ENCODE data around the gene CTSC.

Gene CTSC

GRCh38 chr11:88315015-88315414 is 22.5 kb downstream of the CTSC start:
- DNase-seq: no peak

DNA sequence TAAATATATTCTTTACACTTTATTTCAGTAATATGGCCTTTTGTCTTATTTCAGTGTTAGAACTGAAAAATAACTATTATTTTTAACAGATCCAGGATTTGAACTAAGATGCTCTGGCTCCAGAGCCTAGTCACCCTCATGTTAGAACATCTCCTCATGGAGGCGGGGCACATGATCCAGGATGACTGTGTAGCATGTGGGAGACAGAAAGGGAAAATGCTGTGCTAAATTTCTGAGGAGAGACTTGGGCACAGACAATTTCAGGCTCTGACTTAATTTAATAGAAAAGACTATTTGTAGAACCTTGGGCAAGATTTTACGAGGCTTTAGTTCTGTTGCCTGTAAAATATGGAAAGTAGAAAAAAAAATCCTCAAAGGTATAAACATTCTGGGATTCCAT is 24.1 kb downstream of the CTSC start:
- DNase-seq: no peak

- DNase-seq: no peak
These were observed 24.9 kb downstream of the CTSC start for GRCh38 chr11:88312628-88313027.

- no peak for DNase-seq
These were observed 27.3 kb downstream of the CTSC start for GRCh38 chr11:88310246-88310645.

GRCh38 chr11:88308576-88308975 is 29.0 kb downstream of the CTSC start:
- no peak for DNase-seq

DNA sequence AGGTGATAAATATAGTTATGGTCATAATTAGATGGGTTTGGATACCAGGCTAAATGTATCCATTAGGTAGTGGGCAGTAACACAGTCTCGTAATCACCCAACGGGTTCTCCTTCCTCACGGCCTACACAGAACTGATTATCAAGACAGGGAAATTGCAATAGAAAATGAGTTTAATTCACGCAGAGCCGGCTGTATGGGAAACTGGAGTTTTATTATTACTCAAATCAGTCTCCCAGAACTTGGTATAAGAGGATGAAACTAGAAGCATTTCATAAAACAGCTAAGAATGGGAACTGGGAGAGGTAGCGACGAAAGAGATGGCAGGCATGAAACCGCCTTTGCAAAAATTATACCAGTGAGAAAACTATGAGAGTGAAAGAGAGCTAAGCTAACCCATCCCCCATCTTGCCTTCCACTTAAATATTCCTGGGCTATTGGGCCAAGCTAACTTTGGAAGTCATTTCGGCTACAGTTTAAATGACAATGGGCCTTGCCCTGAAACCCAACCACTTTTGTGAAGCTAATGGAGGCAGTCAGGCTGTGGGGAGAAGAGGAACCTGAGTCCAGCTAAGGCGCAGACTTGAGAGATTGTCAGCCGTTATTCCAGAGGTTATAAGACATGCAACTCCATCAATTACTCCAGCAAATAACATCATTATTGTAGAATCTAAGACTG is 29.6 kb downstream of the CTSC start:
- DNase-seq: no peak

DNA sequence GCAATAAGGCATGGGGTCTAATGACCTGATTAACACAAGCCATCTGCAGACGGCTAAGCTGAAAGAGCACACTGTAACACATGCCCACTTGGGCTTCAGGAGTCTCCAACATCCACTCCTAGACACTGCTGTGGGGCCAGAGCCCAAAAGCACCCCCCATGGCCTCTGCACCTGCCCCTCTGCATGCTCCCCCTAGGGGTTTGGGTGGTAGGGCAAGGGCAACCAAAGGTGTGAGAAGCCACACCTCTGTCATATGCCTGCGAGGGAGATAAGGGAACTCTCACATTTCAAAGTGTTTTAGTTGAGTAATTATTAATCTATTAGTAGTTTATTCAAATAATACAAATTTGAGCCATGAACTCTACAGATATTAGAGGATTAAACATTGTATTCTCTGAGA is 30.8 kb downstream of the CTSC start:
- no peak for DNase-seq

GRCh38 chr11:88305430-88305829 is 32.1 kb downstream of the CTSC start:
- no peak for DNase-seq

DNA sequence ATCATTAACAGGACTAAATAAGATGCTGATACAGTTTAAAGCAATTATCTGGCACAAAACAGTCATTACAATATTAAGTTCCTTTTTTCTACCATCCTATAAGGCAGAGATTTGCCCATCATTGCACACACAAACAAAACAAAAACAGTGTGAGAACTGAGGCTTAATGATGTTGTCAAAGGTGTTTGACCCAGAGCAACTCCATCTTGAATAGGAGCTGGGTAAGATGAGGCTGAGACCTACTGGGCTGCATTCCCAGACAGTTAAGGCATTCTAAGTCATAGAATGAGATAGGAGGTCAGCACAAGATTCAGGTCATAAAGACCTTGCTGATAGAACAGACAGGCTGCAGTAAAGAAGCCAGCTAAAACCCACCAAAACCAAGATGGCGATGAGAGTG is 33.2 kb downstream of the CTSC start:
- DNase-seq: no peak

DNA sequence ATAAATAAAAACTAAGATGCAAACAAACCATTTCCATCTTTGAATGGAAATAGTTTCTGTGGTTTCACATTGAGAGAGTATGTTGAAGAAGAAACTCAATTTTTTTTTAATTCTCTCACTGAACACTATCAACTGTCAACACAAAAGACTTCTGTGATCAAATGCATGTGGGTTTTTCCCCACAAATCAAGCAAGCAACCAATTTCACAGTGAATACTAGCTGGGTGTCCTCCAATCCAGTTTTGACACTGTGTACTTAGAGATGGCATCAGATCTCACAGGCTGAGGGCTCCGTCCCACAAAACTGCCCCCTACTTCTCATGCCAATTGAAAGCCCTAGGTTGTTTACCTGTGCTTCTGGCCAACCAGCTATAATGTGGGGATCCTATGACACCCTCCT is 34.5 kb downstream of the CTSC start:
- no peak for DNase-seq

- DNase-seq: no peak
These were observed 35.9 kb downstream of the CTSC start for GRCh38 chr11:88301488-88302140.

DNA sequence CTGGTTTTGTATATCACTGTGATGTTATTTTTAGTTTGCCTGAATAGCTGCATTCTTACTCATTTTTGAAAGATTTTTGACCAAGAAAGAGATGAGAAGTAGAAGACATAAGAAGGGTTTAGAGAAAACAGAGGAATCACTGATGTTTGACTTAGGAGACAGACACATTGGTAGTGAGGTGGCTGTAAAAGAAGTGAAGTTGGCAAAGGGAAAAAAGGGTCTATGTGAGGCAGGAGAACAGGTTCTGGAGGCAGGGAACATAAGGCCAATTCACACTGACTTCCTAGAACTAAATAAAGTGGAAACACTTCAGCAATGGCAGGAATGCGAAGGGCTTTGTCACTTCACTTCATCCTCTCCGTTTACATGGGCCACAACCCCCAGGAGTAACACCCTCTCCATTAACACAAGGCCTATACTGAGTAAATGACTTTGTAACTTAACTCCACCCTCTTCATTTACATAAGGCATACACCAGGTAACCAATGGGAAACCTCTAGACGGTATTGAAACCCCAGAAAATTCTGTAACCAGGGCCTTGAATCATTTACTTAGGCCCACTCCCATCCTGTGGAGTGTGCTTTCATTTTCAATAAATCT is 36.5 kb downstream of the CTSC start:
- no peak for DNase-seq

DNA sequence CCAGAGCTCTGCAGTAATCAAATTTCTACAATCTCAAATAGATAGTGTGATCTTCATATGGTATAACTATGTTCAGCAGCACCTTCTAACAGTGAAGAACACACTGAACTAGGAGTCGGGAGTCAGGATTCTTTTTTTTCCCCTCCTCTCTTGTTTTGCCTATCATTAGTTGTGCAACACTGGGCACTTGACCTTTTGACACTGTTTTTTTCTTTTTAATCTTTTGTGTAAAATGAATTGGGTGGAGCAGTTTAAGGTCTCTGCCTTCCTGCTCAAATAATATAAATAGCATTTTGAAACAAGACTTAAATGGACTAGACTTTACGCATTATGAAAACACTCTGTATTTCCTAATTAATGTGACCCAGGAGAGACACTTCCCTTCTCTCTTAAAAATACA is 39.7 kb downstream of the CTSC start:
- DNase-seq: no peak

DNA sequence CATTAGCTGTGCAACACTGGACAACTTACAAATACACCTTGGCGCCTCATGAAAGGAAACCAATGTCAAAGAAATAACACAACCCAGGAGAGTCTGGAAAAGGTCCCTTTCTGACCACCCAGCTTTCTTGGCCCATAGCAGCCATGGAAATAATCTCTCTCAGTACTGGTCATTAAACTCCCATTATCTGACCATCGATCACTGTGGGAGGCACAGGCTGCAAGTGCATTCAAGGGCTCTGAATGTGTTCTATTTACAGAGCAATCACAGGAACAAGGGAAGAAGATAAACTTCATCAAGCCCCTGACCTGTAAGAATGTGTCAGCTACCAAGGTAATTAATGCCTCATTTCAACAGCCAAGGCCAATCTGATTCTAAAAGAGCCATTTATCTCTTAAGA is 40.1 kb downstream of the CTSC start:
- DNase-seq: no peak

DNA sequence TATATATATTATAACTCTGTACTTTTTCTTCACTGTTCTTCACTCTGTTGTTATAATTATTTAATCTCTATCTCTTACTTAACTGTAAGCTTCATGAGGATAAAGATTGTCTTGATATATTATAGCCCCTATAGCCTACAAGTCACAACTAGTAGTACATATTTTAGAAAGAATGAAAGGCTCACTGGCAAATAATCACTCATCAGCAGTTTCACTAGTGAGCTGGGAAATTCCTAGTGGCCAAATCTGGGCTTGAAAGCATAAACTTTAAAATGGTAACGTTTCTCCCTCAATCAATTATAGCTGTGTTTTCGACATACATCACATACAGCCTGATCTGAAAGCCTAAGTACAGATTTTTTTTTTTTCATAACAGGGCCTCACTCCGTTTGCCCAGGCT is 42.5 kb downstream of the CTSC start:
- no peak for DNase-seq

GRCh38 chr11:88293931-88294330 is 43.6 kb downstream of the CTSC start:
- no peak for DNase-seq

GRCh38 chr11:88292171-88292843 is 45.2 kb downstream of the CTSC start:
- DNase-seq: no peak

GRCh38 chr11:88288560-88288959 is 49.0 kb downstream of the CTSC start:
- no peak for DNase-seq

GRCh38 chr11:88284336-88285050 is 53.0 kb downstream of the CTSC start:
- no peak for DNase-seq

DNA sequence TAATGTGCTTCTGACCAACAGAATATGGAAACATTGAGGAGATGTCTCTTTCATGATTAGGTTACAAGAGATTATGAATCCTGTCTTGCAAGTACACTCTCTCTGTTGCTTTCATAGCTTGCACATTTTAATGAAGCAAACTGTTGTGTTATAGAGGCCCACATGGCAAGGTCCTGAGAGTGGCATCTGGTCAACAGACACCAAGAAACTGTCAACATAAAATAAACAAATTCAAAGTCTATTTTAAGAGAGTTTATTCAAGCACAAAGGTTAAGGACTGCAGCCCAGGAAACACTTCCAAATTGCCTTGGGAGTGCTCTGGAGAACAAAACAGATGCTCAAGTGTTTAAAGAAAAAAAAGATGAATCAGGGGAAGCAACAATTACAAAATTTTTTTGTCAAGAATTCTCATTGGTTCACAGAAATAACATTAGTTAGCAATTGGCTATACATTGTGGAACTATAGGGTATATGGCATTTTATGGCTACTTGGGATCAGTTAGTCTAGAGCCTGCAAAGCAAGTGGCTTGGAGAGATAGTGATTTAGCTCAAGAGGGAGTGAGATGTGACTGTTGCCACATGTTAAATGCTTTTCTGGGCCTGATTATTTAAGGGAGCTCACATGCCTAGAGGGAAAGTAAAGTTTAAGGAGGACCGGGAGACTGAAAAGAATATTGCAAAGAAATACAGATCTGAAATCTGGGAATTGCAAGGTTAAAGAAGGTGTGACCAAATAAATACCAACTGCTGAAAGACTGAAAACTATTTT is 54.6 kb downstream of the CTSC start:
- no peak for DNase-seq

DNA sequence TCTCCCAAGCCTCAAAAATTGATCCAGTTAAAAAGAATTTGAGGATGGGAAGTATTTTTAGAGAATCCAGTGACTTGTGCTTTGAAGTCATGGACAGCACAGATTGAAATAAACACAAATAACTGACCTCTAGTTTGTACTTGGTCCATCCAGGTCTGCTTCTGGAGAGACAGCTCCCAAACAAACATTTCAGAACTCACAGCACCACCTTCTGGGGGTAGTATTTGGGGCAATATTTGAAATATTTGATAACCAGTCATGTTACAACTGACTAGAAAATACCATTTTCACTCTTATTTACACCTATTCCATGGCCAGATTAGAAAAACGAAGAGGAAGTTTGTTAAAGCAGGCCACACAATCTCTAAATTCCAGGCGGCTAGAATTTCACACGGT is 56.2 kb downstream of the CTSC start:
- no peak for DNase-seq

- no peak for DNase-seq
These were observed 56.7 kb downstream of the CTSC start for GRCh38 chr11:88280673-88281316.
